ENCODE measurements around the gene MAF.

MAF gene

GRCh38 chr16:79600638-79601091, at the start of gene MAF:
Gene MAF, minus strand, starts transcription at chr16:79600737. Its CDS starts 835 bp downstream, at chr16:79599902.
- peaks cover 64% of the 10 kb centered on the region for H3K27me3 Mint-ChIP-seq
- peaks cover 35% of the 10 kb centered on the region for H3K4me1 Mint-ChIP-seq (ENCODE audit: low read depth)
- H3K9me3 Mint-ChIP-seq = no peaks in the 10 kb centered on the region
- H3K36me3 Mint-ChIP-seq (ENCODE audit: low read depth) = peaks cover 4% of the 10 kb centered on the region
- H3K27ac Mint-ChIP-seq = peak within 1 kb of the TSS; percentile 61
- peak within 1 kb of the TSS; percentile 86 for H3K4me3 Mint-ChIP-seq

GRCh38 chr16:79648826-79649225, 48.3 kb upstream of the MAF start:
- Mint-ChIP-seq H3K36me3 (ENCODE audit: low read depth) (no peaks in the 10 kb centered on the region), H3K4me3 (no peak overlapping the region), H3K27ac (no peak overlapping the region), H3K9me3 (no peaks in the 10 kb centered on the region), H3K27me3 (peaks cover 9% of the 10 kb centered on the region), H3K4me1 (ENCODE audit: low read depth) (no peaks in the 10 kb centered on the region)

GRCh38 chr16:79647586-79647985, 47.0 kb upstream of the MAF start:
- no peaks in the 10 kb centered on the region for H3K4me1 Mint-ChIP-seq (ENCODE audit: low read depth)
- no peak overlapping the region for H3K27ac Mint-ChIP-seq
- H3K4me3 Mint-ChIP-seq = no peak overlapping the region
- no peaks in the 10 kb centered on the region for H3K36me3 Mint-ChIP-seq (ENCODE audit: low read depth)
- no peaks in the 10 kb centered on the region for H3K9me3 Mint-ChIP-seq
- peaks cover 8% of the 10 kb centered on the region for H3K27me3 Mint-ChIP-seq

GRCh38 chr16:79645701-79646100, 45.2 kb upstream of the MAF start:
- H3K36me3 Mint-ChIP-seq (ENCODE audit: low read depth) = no peaks in the 10 kb centered on the region
- no peak overlapping the region for H3K4me3 Mint-ChIP-seq
- peaks cover 16% of the 10 kb centered on the region for H3K27me3 Mint-ChIP-seq
- H3K9me3 Mint-ChIP-seq = no peaks in the 10 kb centered on the region
- peaks cover 4% of the 10 kb centered on the region for H3K4me1 Mint-ChIP-seq (ENCODE audit: low read depth)
- no peak overlapping the region for H3K27ac Mint-ChIP-seq

GRCh38 chr16:79644971-79645667, 44.6 kb upstream of the MAF start:
- Mint-ChIP-seq H3K4me3 (no peak overlapping the region), H3K27me3 (peaks cover 16% of the 10 kb centered on the region), H3K9me3 (no peaks in the 10 kb centered on the region), H3K4me1 (ENCODE audit: low read depth) (peaks cover 8% of the 10 kb centered on the region), H3K36me3 (ENCODE audit: low read depth) (no peaks in the 10 kb centered on the region), H3K27ac (no peak overlapping the region)

GRCh38 chr16:79642652-79643051, 42.1 kb upstream of the MAF start:
- Mint-ChIP-seq H3K9me3 (no peaks in the 10 kb centered on the region), H3K4me1 (ENCODE audit: low read depth) (peaks cover 16% of the 10 kb centered on the region), H3K27ac (no peak overlapping the region), H3K36me3 (ENCODE audit: low read depth) (no peaks in the 10 kb centered on the region), H3K4me3 (no peak overlapping the region), H3K27me3 (peaks cover 23% of the 10 kb centered on the region)

DNA sequence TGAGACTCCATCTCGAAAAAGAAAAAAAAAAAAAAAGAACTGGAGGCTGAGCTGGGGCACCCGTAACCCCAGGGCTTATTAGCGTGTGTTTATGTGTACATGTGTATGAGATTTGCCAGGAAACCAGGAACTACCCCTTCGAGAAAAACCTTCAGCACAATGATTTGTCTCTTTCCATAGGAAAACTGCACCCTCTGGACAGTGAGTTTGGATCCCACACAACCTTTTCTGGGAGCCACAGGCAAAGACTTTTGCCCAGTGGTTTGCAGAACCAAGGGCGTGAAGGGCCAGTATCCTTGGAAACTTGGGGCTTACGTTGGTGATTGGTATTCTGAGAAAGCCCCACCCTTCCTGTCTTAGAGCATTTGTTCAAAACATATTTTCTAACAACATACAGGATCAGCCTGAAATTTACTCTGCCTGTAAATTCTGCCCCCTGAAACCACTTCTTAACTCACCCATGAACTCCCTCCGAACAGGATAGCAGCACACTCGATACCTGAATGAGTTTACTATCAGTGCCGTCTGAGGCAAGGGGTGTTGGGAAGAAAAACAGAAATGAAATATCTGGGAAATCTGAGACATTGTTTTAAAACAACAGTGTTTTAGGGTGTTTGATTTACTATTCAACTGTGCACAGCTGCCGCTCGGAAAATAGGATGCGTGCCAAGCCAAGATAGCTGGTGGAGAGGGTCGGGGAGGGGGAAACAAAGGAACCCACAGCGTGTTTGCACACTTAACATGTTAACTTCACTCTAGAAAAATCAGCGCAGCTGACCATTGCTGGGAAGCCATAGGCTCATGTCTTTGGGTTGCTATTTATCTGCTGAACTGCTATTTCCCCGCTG, 40.2 kb upstream of the MAF start:
- Mint-ChIP-seq H3K27ac (no peak overlapping the region), H3K4me1 (ENCODE audit: low read depth) (peaks cover 16% of the 10 kb centered on the region), H3K27me3 (peaks cover 25% of the 10 kb centered on the region), H3K4me3 (no peak overlapping the region), H3K36me3 (ENCODE audit: low read depth) (no peaks in the 10 kb centered on the region), H3K9me3 (peaks cover 5% of the 10 kb centered on the region)

DNA sequence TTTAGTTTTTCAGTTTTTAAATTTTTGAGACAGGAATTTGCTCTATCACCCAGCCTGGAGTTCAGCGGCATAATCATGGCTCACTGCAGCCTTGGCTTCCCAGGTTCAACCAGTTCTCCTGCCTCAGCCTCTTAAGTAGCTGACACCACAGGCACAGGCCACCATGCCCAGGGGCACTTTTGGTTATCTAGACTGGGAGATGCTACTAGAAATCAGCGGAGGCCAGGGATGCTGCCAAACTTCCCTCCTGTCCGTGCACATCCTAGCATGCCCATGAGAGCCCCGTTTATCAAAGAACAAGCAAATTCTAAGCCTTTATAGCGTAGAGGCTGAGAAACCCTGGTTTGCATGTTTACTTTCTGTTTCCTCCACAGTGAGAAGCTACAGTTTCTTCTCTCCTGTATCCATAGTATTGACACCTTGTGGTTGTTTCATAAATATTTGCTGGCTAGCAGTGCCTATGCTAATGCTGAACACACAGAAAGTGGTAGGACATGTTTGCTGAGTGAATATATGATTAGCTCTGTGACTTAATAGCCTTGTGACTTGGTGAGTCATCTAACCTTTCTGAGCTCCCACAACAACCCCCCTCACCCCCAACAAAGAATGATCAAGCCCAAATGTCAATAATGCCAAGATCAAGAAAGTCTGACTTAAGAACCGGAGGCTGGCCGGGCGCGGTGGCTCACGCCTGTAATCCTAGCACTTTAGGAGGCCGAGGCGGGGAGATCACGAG, 39.2 kb upstream of the MAF start:
- H3K36me3 Mint-ChIP-seq (ENCODE audit: low read depth) = no peaks in the 10 kb centered on the region
- peaks cover 5% of the 10 kb centered on the region for H3K9me3 Mint-ChIP-seq
- no peak overlapping the region for H3K27ac Mint-ChIP-seq
- H3K4me3 Mint-ChIP-seq = no peak overlapping the region
- H3K27me3 Mint-ChIP-seq = peaks cover 25% of the 10 kb centered on the region
- H3K4me1 Mint-ChIP-seq (ENCODE audit: low read depth) = peaks cover 16% of the 10 kb centered on the region

DNA sequence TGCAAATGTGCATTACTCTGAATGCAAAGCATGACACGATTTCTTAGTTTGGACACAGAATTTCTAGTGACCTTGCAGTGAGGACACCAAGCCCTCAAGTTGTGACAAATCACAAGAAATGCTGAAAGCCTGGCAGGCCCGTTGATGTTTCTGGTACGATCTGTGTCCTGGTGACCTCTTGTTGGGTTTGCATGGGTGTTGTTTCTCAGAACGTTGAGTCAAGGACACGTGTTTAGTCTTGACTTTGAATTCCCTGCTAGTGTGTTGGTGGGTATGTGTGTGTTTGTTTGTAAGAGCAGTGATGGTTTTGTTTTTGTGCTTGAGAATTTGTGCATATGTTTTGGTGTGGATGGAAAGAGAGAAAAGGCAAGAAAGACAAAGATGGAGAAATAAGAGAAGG, 37.8 kb upstream of the MAF start:
- Mint-ChIP-seq H3K36me3 (ENCODE audit: low read depth) (no peaks in the 10 kb centered on the region), H3K4me3 (no peak overlapping the region), H3K27me3 (peaks cover 29% of the 10 kb centered on the region), H3K4me1 (ENCODE audit: low read depth) (peaks cover 16% of the 10 kb centered on the region), H3K27ac (no peak overlapping the region), H3K9me3 (peaks cover 5% of the 10 kb centered on the region)

GRCh38 chr16:79635488-79635887, 35.0 kb upstream of the MAF start:
- Mint-ChIP-seq H3K27ac (no peak overlapping the region), H3K36me3 (ENCODE audit: low read depth) (no peaks in the 10 kb centered on the region), H3K4me1 (ENCODE audit: low read depth) (peaks cover 13% of the 10 kb centered on the region), H3K9me3 (peaks cover 5% of the 10 kb centered on the region), H3K4me3 (no peak overlapping the region), H3K27me3 (peaks cover 33% of the 10 kb centered on the region)

DNA sequence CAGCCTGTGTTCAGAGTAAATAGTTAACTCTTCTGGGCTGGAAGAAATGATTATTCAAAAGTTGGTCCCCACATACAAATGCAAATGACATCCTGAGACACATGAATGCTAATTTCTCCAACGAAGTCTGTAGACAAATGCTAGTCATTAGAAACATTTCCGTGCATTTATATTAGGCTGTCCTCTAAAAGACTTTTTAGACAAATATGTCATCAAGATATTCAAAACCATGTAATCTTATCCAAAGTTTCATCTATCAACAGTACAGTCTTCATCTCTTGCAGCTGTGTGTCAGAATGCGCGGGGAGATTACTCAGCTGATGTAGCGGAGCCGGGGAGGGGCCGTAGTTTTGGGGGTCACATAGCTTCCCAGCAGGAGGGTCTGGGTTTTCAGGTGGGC, 33.8 kb upstream of the MAF start:
- Mint-ChIP-seq H3K36me3 (ENCODE audit: low read depth) (no peaks in the 10 kb centered on the region), H3K27me3 (peaks cover 33% of the 10 kb centered on the region), H3K4me1 (ENCODE audit: low read depth) (peaks cover 9% of the 10 kb centered on the region), H3K9me3 (peaks cover 9% of the 10 kb centered on the region), H3K4me3 (no peak overlapping the region), H3K27ac (no peak overlapping the region)

- Mint-ChIP-seq H3K4me3 (no peak overlapping the region), H3K4me1 (ENCODE audit: low read depth) (peaks cover 20% of the 10 kb centered on the region)
Observed at GRCh38 chr16:79632289-79632688, 31.8 kb upstream of the MAF start.

GRCh38 chr16:79628988-79629387, 28.5 kb upstream of the MAF start:
- peaks cover 46% of the 10 kb centered on the region for H3K27me3 Mint-ChIP-seq
- peaks cover 4% of the 10 kb centered on the region for H3K9me3 Mint-ChIP-seq
- H3K4me3 Mint-ChIP-seq = no peak overlapping the region
- H3K4me1 Mint-ChIP-seq (ENCODE audit: low read depth) = peaks cover 20% of the 10 kb centered on the region
- no peaks in the 10 kb centered on the region for H3K36me3 Mint-ChIP-seq (ENCODE audit: low read depth)
- H3K27ac Mint-ChIP-seq = no peak overlapping the region

More at GRCh38 chr16:79632289-79632688, 31.8 kb upstream of the MAF start:
- no peak overlapping the region for H3K27ac Mint-ChIP-seq
- H3K36me3 Mint-ChIP-seq (ENCODE audit: low read depth) = no peaks in the 10 kb centered on the region
- H3K9me3 Mint-ChIP-seq = peaks cover 10% of the 10 kb centered on the region
- H3K27me3 Mint-ChIP-seq = peaks cover 34% of the 10 kb centered on the region

DNA sequence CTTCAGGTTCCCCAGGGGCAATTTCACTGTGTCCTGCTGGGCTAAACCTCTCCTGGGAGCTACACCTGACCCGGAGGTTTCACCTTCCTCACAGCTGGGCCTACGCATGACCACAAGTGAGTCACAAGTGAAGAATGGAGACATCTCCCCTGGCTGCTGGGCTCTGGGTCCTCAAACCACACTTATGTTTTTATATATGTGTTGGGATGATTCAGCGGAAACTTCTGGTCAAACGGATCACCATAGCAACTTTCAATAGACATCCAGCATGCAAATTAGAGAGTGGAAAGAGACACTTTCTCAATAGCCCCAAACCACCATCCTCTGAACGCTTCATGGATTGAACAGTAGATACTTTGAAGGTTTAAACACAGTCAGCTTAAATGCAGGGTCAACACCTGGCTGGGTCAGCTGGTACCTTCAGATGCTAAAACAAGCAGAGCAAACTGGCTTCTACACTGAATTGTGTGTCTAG, 28.0 kb upstream of the MAF start:
- H3K4me1 Mint-ChIP-seq (ENCODE audit: low read depth) = peaks cover 20% of the 10 kb centered on the region
- H3K27me3 Mint-ChIP-seq = peaks cover 50% of the 10 kb centered on the region
- H3K36me3 Mint-ChIP-seq (ENCODE audit: low read depth) = no peaks in the 10 kb centered on the region
- H3K27ac Mint-ChIP-seq = peak overlapping the region; percentile 66
- H3K9me3 Mint-ChIP-seq = peaks cover 4% of the 10 kb centered on the region
- no peak overlapping the region for H3K4me3 Mint-ChIP-seq

GRCh38 chr16:79627092-79627491, 26.6 kb upstream of the MAF start:
- no peak overlapping the region for H3K4me3 Mint-ChIP-seq
- H3K36me3 Mint-ChIP-seq (ENCODE audit: low read depth) = no peaks in the 10 kb centered on the region
- peaks cover 53% of the 10 kb centered on the region for H3K27me3 Mint-ChIP-seq
- no peak overlapping the region for H3K27ac Mint-ChIP-seq
- peaks cover 17% of the 10 kb centered on the region for H3K4me1 Mint-ChIP-seq (ENCODE audit: low read depth)
- peaks cover 4% of the 10 kb centered on the region for H3K9me3 Mint-ChIP-seq

All from stimulated activated naive CD8-positive, alpha-beta T cell treated with anti-CD3 and anti-CD28 coated beads, Interleukin-15, Interleukin-2, amounts not matched to agents 100 ng/mL and 50 ng/mL, for 24 hours (primary cell).